Measurements from ENCODE around the gene SNX9.

GRCh38 chr6:157809613-157810012 is 13.4 kb upstream of the SNX9 start:
- TF ChIP-seq, protein P1, sequence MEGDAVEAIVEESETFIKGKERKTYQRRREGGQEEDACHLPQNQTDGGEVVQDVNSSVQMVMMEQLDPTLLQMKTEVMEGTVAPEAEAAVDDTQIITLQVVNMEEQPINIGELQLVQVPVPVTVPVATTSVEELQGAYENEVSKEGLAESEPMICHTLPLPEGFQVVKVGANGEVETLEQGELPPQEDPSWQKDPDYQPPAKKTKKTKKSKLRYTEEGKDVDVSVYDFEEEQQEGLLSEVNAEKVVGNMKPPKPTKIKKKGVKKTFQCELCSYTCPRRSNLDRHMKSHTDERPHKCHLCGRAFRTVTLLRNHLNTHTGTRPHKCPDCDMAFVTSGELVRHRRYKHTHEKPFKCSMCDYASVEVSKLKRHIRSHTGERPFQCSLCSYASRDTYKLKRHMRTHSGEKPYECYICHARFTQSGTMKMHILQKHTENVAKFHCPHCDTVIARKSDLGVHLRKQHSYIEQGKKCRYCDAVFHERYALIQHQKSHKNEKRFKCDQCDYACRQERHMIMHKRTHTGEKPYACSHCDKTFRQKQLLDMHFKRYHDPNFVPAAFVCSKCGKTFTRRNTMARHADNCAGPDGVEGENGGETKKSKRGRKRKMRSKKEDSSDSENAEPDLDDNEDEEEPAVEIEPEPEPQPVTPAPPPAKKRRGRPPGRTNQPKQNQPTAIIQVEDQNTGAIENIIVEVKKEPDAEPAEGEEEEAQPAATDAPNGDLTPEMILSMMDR (conservative IDR thresholded peaks at IDR 0.05) = no peak
- TF ChIP-seq ZFX (IDR thresholded peaks at IDR 0.05) = no peak
